GM18867 (cell line): Measurements from ENCODE around the gene ATXN2.
A peak's percentile ranks its signal among the peaks of the same experiment; 100 is the strongest.
"Not testable (repeated sequence)": the region's sequence is repeated elsewhere in the genome, so short reads cannot be mapped to it uniquely, and the experiment has no call there.

Experiments
- ATAC-seq: cut with Tn5 transposase; IDR thresholded peaks from one replicate; pipeline ENCODE4 v1.9.1; 2021; ENCODE audit warnings: mild to moderate bottlenecking, moderate library complexity; ENCODE audit not compliant: unreplicated experiment

Gene ATXN2

GRCh38 chr12:111573476-111573875 lies 25.6 kb downstream of the ATXN2 start:
- no peak for ATAC-seq

GRCh38 chr12:111570084-111570961 lies 28.8 kb downstream of the ATXN2 start:
- ATAC-seq, result no peak

DNA sequence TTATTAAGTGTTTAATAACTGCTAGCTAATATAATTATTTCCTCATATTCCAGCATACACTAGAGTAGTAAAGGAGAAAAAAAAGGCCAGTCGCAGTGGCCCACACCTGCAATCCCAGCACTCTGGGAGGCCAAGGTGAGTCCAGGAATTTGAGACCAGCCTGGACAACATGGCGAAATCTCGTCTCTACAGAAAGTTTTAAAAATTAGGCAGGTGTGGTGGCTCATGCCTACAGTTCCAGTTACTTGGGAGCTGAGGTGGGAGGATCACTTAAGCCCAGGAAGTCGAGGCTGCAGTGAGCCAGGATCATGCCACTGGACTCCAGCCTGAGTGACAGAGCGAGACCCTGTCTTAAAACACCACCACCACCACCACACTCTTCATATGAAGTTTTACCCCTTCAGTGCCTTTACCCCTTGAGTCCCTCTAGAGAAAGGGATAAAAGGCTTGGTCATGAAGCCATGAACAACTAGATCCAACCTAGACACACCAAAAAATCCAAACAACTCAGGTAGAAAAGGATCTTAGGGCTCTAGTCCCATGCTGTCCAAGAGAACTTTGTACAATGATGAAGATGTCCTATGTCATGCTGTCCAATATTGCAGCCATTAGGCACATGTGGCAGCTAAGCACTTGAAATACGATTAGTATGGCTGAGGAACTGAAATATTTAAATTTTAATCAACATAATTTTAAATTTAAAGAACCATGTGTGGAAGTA lies 29.6 kb downstream of the ATXN2 start:
- no peak for ATAC-seq

- ATAC-seq, result not testable (repeated sequence)
These were observed 38.3 kb downstream of the ATXN2 start for GRCh38 chr12:111560844-111561243.

- no peak for ATAC-seq
These were observed 41.1 kb downstream of the ATXN2 start for GRCh38 chr12:111558107-111558376.

- no peak for ATAC-seq
These were observed 41.6 kb downstream of the ATXN2 start for GRCh38 chr12:111557271-111558106.

GRCh38 chr12:111556676-111557075 lies 42.4 kb downstream of the ATXN2 start:
- ATAC-seq, result no peak

- ATAC-seq, result not testable (repeated sequence)
These were observed 43.8 kb downstream of the ATXN2 start for GRCh38 chr12:111555313-111555712.

- no peak for ATAC-seq
These were observed 52.2 kb downstream of the ATXN2 start for GRCh38 chr12:111546758-111547383.

DNA sequence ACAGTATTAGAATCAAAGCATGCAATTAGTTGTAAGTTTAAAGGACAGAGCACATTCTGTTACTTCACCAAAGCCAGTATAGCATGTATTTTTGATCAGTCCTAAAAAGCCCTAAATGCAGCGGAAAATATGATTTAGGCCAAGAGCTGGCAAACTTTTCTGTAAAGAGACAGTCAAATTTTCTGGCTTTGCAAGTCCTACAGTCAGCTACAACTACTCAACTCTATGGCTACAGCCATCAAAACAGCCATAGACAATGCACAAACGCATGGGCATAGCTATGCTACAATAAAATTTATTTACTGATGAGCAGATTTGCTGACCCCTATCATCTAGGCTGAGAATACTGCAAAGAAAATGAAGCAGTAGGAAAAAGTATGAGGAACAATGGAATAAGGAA lies 52.9 kb downstream of the ATXN2 start:
- no peak for ATAC-seq

DNA sequence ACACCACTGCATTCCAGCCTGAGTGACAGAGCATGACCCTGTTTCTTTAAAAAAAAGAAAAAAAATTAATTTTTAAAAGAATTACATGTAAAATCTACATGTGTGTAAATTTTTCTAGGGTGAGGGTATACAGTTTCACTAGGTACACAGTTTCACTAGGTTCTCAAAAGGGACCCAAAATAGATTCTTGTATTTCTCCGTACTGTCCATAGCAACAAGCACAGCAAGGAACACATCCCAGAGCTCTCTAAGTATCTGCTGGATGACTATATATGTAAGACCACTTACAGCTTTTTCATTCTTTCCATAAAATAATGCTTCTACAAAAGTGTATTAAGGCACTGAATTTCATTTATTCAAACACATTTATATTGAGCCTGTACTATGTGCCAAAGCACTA lies 55.1 kb downstream of the ATXN2 start:
- ATAC-seq, result no peak

DNA sequence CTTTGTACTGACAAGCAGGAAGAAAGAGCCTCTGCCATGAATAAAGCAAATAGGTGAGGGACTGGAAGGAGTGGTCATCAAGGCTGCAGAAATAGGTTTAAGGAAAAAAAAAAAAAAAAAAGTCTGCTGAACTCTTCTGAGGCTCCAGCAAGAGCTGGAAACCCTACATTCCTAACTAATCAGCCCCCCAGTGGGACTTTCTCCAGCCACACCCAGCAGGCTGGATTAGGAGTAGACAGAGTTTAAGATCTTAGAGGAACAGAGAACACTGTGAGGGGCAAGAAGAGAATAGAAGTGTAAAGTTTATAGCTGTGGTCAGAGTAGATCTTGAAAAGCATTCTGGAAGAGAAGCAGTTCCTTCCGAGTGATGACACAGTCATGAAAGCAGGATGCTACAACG lies 66.4 kb downstream of the ATXN2 start:
- ATAC-seq, result no peak

- peak; percentile 49 for ATAC-seq
These were observed 69.4 kb downstream of the ATXN2 start for GRCh38 chr12:111529424-111530368.

- ATAC-seq, result no peak
These were observed 75.4 kb downstream of the ATXN2 start for GRCh38 chr12:111523587-111524167.

- ATAC-seq, result no peak
These were observed 77.3 kb downstream of the ATXN2 start for GRCh38 chr12:111521801-111522200.

- ATAC-seq, result no peak
These were observed 79.2 kb downstream of the ATXN2 start for GRCh38 chr12:111519937-111520336.

GRCh38 chr12:111519083-111519482 lies 80.0 kb downstream of the ATXN2 start:
- no peak for ATAC-seq

DNA sequence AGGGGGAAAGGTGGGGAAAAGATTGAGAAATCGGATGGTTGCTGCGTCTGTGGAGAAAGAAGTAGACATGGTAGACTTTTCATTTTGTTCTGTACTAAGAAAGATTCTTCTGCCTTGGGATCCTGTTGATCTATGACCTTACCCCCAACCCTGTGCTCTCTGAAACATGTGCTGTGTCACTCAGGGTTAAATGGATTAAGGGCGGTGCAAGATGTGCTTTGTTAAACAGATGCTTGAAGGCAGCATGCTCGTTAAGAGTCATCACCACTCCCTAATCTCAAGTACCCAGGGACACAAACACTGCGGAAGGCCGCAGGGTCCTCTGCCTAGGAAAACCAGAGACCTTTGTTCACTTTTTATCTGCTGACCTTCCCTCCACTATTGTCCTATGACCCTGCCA lies 91.4 kb downstream of the ATXN2 start:
- not testable (repeated sequence) for ATAC-seq

GRCh38 chr12:111507258-111507657 lies 91.9 kb downstream of the ATXN2 start:
- not testable (repeated sequence) for ATAC-seq

- no peak for ATAC-seq
These were observed 92.9 kb downstream of the ATXN2 start for GRCh38 chr12:111506260-111506659.
